ENCODE data around the gene TMOD3.

DNA sequence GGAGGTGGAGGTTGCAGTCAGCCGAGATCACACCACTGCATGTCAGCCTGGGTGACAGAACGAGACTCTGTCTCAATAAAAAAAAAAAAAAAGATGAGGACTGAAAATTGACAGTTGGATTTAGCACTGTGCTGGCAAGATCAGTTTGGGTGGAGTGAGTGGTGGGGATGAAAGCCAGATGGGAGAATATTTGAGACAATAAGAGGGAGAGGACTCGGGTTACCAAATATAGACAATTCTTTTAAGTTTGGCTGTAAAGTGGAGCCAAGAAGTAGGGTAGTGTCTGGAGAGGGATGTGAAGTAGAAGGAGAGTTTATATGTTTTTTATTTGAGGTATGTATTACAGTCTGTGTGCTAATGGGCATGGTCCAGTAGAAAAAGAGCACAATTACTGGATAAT lies 20.4 kb downstream of the TMOD3 start:
- TF ChIP-seq, protein P1, sequence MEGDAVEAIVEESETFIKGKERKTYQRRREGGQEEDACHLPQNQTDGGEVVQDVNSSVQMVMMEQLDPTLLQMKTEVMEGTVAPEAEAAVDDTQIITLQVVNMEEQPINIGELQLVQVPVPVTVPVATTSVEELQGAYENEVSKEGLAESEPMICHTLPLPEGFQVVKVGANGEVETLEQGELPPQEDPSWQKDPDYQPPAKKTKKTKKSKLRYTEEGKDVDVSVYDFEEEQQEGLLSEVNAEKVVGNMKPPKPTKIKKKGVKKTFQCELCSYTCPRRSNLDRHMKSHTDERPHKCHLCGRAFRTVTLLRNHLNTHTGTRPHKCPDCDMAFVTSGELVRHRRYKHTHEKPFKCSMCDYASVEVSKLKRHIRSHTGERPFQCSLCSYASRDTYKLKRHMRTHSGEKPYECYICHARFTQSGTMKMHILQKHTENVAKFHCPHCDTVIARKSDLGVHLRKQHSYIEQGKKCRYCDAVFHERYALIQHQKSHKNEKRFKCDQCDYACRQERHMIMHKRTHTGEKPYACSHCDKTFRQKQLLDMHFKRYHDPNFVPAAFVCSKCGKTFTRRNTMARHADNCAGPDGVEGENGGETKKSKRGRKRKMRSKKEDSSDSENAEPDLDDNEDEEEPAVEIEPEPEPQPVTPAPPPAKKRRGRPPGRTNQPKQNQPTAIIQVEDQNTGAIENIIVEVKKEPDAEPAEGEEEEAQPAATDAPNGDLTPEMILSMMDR (conservative IDR thresholded peaks at IDR 0.05; ENCODE audit: low read length) = no peak
- TF ChIP-seq EZH2phosphoT487 (IDR thresholded peaks at IDR 0.05; ENCODE audit: borderline replicate concordance) = no peak

Data from Loucy (cell line).